HG03460 (cell line): Measurements from ENCODE around the gene NPPA.

Experiments used
- ATAC-seq: cut with Tn5 transposase; IDR thresholded peaks from one replicate; pipeline ENCODE4 v1.9.1; 2021; ENCODE audit not compliant: unreplicated experiment

NPPA gene

DNA sequence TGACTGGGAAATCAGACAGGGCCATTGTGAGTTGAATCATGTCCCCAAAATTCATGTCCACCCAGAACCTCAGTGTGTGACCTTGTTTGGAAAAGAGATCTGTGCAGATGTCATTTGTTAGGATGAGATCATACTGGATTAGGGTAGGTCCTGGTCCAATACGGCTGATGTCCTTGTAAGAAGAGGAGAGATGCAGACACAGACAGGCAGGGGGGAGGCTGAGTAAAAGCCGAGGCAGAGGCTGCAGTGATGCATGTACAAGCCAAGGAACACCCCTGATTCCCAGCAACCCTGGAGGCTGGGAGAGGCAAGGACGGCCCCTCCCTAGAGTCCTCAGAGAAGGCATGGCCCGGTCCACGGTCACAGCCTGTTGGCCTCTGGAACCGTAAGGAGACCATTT is 27.0 kb upstream of the NPPA start:
- ATAC-seq, result no peak

GRCh38 chr1:11874258-11874562 is 26.6 kb upstream of the NPPA start:
- ATAC-seq, result no peak

DNA sequence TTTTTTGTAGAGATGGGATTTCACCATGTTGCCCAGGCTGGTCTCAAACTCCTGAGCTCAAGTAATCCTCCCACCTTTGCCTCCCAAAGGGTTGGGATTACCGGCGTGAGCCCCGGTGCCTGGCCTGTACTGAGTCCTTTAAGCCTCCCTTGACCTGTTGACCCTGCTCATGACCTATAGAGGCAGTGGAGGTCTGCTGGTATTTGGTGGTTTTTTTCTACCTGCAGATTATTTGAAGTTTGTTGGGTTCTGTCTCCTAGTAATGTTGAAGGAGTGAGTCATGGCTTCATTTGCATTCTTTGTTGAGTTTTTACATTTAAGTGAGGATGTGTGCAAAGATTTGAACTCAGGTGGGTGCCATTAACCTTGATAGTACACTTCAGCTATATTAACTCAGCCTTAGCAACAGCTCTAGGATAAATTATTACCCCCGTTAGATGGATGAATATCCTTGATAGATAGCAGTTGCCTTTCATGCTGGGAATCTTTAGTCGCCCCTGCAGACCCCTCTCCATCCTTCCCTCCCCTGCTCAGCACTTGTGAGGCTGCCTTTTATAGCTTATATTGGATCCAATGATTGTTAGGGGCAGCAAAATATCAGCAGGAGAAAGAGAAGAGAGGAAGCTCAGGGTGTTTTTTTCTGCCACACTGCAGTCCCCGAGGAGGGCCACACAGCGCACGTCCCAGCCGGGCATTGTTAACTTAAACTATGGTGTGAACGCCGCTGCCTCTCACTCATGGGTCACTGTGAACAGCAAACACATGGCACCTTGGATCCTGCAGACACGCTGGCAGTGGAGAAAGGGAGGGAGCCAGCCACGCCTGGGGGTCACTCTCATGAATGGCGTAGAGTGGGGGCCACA is 26.0 kb upstream of the NPPA start:
- ATAC-seq, result no peak

DNA sequence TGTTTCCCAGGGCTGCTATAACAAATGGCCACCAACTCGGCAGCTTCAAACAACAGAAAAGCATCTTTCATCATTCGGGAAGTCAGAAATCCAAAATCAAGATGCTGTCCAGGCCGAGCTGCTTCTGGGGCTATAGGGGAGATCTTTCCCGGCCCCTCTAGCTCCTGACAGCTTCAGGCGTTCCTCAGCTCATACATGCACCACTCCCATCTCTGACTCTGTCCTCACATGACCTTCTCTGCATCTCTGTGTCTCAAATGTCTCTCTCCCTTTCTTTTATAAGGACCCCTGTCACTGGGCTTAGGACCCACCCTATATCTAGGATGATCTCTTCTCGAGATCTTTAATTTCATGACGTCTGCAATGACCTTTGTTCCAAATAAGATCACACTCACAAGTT is 25.0 kb upstream of the NPPA start:
- ATAC-seq, result no peak

DNA sequence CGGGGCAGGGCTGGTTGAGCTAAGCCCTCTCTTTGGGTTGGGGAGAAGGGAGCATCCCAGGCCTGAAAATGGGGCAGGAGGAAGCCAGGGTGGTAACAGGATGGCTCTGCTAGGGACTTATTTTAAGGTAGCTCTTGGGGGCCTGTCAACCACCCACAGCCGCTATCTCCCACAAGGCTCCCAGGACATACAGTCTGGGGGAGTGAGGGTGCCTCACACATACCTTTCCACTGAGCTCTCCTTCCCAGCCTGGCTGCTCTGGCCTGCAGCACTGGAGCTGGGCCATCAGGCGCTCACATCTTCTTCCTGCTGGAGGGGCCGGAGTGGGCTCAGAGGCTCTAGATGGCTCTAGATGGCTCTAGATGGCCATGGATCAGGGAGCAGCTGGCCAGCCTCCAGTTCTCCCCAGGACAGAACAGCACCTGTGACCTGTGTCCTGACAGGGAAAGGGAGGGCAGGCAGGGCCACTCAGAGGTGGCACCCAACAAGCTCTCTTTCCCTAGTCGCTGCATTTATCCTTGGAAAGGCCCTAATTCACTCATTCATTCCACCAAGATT is 22.1 kb upstream of the NPPA start:
- no peak for ATAC-seq

DNA sequence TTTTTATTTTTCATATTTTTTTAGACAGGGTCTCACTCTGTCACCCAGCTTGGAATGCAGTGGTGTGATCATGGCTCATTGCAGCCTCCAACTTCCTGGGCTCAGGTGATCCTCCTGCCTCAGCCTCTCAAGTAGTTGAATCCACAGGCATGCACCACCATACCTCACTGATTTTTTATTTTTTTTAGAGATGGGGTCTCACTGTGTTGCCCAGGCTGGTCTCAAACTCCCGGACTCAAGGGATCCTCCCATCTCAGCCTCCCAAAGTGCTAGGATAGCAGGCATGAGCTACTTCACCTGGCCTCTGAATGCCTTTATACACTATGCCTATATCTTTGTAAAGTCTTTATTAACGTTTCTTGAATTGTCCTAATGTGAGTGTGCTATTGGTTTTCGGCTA is 21.5 kb upstream of the NPPA start:
- ATAC-seq, result no peak

GRCh38 chr1:11868331-11868980 is 20.9 kb upstream of the NPPA start:
- ATAC-seq, result no peak

DNA sequence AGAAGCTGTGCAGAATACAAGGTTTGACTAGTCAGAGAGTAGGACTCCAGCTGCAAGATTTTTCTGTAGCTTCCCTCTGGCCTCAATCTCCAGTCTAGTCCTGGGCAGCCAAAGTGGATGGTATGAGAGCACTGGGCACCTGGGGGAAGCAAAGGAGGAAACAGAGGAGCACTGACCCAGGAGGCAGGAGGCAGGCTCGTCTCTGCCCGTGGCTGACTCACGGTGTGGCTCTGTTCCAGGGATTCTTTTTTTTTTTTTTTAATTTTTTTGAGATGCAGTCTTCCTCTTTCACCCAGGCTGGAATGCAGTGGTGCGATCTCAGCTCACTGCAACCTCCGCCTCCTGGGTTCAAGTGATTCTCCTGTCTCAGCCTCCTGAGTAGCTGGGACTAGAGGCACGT is 15.3 kb upstream of the NPPA start:
- ATAC-seq, result no peak

GRCh38 chr1:11860587-11860986 is 13.0 kb upstream of the NPPA start:
- ATAC-seq, result no peak

- ATAC-seq, result no peak
These were observed 12.5 kb upstream of the NPPA start for GRCh38 chr1:11860083-11860482.

DNA sequence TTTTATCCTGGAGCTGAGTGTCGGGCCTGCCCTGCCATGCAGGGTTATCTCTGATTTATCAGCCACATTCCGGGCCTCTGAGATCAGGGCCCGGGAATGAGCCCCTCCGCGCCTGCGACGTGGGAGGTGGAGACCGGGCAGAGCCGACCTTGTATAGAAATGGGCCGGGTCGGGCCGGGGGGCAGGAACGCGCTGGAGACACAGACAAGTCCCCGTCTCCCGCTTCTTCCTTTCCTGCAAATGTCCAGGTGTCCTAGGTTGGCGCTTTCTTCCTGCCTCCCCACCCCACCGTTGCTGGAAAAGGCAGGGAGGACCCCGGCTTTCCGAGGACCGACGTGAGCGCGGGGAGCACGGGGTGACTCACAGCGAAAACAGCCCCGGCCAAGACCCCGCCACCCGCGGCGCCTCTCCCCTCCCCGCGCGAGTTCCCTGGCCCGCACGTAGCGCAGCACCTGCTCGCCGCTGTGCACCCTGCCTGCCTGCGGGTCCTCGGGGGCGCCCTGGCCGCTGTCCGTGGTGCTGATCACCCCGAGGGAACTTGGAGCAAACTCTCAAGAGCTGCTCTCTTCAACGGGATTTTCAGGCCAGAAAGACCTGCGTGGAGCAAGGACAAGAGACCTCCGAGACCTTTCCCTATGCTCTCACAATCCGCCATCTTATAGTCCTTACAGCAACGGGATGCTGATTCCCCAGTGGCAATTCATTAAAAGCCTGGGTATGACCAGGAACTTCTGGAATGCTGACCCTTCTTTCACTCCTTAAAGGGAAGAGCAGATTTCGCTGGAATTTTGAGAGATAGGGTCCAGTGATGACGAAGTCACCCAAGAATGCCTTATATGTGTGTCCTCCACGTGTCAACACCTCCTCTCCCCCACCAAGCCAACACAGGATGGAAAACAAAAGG is 11.6 kb upstream of the NPPA start:
- ATAC-seq, result no peak

GRCh38 chr1:11858613-11858967 is 11.0 kb upstream of the NPPA start, which contains the start of gene NPPB:
NPPB (minus strand) TSS chr1:11858945; CDS start chr1:11858833, 112 bp downstream.
- ATAC-seq, result no peak

- ATAC-seq, result no peak
These were observed 10.6 kb upstream of the NPPA start for GRCh38 chr1:11858158-11858557.

- ATAC-seq, result no peak
These were observed 9.7 kb upstream of the NPPA start for GRCh38 chr1:11857164-11857851.

DNA sequence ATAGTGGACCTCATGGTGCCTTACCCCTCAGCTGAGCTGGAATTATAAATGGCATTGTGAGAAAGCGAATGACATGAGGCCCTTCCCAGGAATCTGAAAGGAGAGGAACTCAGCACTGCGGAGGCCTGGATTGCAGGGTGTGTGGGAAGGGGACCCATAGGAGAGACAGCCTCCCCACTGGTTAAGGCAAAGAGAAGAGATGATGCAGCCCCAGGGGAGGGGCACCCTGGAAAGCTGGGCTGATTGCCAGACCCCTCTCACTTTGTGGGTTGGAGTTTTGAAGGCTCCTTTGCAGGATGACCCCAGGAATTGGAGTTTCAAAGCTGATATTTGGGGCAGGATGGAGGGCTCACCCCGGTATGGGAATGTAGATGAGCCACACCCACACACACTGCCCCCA is 9.1 kb upstream of the NPPA start:
- ATAC-seq, result no peak

GRCh38 chr1:11855430-11855829 is 7.8 kb upstream of the NPPA start:
- ATAC-seq, result no peak

GRCh38 chr1:11854519-11854918 is 6.9 kb upstream of the NPPA start:
- ATAC-seq, result no peak

GRCh38 chr1:11851180-11851579 is 3.6 kb upstream of the NPPA start:
- ATAC-seq, result no peak

GRCh38 chr1:11850156-11850555 is 2.6 kb upstream of the NPPA start:
- ATAC-seq, result no peak

DNA sequence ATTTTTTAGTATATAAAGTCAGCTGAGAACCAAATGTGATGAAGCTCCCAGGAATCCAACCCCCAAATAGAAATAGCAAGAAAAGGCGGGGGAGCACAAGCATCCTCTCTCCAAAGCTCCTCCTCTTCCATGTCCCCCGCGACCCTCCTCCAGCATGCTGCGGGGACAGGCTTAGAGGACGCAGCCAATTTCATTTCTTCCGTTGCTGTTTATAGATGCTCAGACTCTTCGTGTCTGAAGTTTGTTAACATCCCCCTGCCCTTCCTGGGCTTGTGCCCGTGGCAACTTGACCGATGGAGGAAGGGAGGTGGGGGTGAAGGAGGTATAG is 754 bp upstream of the NPPA start:
- ATAC-seq, result no peak
